Renal cortical epithelial cell (primary cell): Measurements from ENCODE around the gene CTSH. TPM values are rescaled to one million over a fixed set of nuclear protein-coding genes. Genes with fewer than 3 reads are reported as not detected.
"Not testable (repeated sequence)": the region's sequence is repeated elsewhere in the genome, so short reads cannot be mapped to it uniquely, and the experiment has no call there.

Source experiments
- DNase-seq: peaks from one replicate; pipeline ENCODE4 v3.0.0-alpha.2; 2011; ENCODE audit warnings: low read depth
- total RNA-seq: library from RNA; depleted of rRNA; stranded (reverse); fragments of >200 nt; gene quantifications from 2 replicates; pipeline ENCODE4 v1.2.3, GENCODE V29; 2014

CTSH gene
- total RNA-seq, 1 donor from 2014 or later, result 103 TPM

GRCh38 chr15:78938658-78939488 is 6.0 kb downstream of the CTSH start:
- no peak for DNase-seq

- DNase-seq, result no peak
Measured at GRCh38 chr15:78937132-78937739, 7.6 kb downstream of the CTSH start.

GRCh38 chr15:78934655-78935023 is 10.2 kb downstream of the CTSH start:
- DNase-seq, result no peak

GRCh38 chr15:78933823-78934654 is 10.8 kb downstream of the CTSH start:
- DNase-seq, result no peak

GRCh38 chr15:78933187-78933822 is 11.5 kb downstream of the CTSH start:
- DNase-seq, result no peak

- no peak for DNase-seq
Measured at GRCh38 chr15:78932258-78932808, 12.5 kb downstream of the CTSH start.

- no peak for DNase-seq
Measured at GRCh38 chr15:78931439-78932257, 13.2 kb downstream of the CTSH start.

- DNase-seq, result peak; percentile 90
Measured at GRCh38 chr15:78930577-78931388, 14.1 kb downstream of the CTSH start.

GRCh38 chr15:78929536-78930264 is 15.1 kb downstream of the CTSH start:
- no peak for DNase-seq

- DNase-seq, result no peak
Measured at GRCh38 chr15:78928616-78929093, 16.2 kb downstream of the CTSH start.

GRCh38 chr15:78928176-78928575 is 16.7 kb downstream of the CTSH start:
- not testable (repeated sequence) for DNase-seq

GRCh38 chr15:78927077-78927790 is 17.6 kb downstream of the CTSH start:
- DNase-seq, result no peak

- no peak for DNase-seq
Measured at GRCh38 chr15:78925956-78926743, 18.7 kb downstream of the CTSH start.

GRCh38 chr15:78925076-78925624 is 19.7 kb downstream of the CTSH start:
- no peak for DNase-seq

- DNase-seq, result no peak
Measured at GRCh38 chr15:78923480-78924360, 21.1 kb downstream of the CTSH start.

GRCh38 chr15:78923015-78923414 is 21.8 kb downstream of the CTSH start:
- no peak for DNase-seq
